ENCODE data around the gene SH3BP2.

DNA sequence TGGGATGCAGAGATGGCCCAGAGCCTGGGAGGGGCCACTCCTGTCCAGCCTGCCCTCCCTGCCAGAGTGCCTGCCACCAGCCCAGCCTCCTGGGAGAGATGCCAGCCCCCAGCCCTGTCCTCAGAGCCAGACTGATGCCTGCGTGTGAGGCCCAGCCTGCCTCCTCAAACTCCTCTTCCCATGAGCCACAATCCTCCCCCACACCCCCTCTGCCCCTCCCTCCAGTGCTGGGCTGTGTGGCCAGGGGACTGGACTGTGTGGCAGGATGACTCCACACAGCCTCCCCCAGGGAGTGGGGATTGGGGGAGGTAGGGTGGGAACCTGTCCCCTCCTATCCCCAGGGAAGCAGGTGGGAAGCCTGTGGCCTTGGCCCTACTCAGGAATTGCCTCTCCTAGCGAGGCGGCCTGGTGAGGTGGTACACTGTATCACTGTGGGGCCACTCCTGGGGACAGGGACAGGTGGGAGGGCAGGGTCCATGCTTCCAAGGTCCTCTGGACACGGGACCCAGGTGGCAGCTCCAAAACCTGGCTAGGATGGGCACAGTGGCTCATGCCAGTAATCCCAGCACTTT lies 4.3 kb upstream of the SH3BP2 start:
- TF ChIP-seq EZH2 (IDR thresholded peaks at IDR 0.05) (no peak), POLR2AphosphoS5 (IDR thresholded peaks at IDR 0.05; ENCODE audit: borderline replicate concordance, low read depth, low read length) (no peak)
